Measurements from ENCODE around the gene AP5B1.

DNA sequence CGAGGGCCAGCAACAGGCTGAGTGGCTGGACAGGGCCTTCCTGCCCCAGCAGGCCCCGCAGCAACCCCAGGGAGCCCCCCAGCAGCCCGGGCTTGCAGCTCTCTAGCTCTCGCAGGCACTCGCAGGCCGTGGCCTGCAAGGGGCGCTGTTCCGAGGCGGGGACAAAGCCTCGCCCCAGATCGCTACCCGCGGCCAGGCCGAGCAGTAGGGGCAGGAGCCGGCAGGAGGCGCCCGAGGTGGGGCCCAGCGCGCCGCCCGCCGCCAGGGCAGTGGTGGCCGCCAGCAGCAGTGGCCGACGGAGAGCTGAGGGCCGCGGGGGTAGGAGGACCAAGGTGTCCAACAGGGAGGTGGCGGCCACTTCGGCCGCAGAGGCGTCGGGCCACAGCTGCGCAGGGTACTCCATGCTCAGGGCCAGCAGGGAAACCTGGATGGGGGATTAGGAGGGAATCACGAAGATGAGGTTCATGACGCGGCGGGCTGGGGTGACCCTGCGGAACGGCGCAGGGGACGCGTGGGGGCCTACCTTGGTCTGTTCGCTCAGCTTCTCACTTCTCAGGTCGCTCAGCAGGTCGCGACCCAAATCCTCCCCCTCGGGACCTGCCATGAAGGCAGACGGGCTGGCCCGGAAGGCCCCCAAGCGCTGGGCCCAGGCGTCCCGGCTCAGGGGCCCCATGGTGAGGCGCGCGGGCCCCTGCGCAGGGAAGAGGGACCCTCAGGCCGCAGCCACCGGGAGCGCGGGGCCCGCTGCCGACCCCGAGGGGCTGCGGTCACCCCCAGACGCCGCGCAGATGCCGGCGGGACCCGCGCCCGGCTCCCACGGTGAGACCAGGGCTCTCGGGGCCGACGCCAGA lies 632 bp downstream of the AP5B1 start:
- peak; percentile 27 to 78 (median 77) for TF ChIP-seq POLR2AphosphoS5 (IDR thresholded peaks at IDR 0.05)
- TF ChIP-seq, protein P1, sequence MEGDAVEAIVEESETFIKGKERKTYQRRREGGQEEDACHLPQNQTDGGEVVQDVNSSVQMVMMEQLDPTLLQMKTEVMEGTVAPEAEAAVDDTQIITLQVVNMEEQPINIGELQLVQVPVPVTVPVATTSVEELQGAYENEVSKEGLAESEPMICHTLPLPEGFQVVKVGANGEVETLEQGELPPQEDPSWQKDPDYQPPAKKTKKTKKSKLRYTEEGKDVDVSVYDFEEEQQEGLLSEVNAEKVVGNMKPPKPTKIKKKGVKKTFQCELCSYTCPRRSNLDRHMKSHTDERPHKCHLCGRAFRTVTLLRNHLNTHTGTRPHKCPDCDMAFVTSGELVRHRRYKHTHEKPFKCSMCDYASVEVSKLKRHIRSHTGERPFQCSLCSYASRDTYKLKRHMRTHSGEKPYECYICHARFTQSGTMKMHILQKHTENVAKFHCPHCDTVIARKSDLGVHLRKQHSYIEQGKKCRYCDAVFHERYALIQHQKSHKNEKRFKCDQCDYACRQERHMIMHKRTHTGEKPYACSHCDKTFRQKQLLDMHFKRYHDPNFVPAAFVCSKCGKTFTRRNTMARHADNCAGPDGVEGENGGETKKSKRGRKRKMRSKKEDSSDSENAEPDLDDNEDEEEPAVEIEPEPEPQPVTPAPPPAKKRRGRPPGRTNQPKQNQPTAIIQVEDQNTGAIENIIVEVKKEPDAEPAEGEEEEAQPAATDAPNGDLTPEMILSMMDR (IDR thresholded peaks at IDR 0.05) = peak; percentile 97 to 100 (median 99)
- peak; percentile 64 for TF ChIP-seq POLR2A (IDR thresholded peaks at IDR 0.05)
- TF ChIP-seq EP300 (IDR thresholded peaks at IDR 0.05; ENCODE audit: low read depth) = no peak

Measured in transverse colon (tissue), 4 donors.